BJ (cell line): ENCODE data around the gene LZTS2. TPM values are rescaled to one million over a fixed set of nuclear protein-coding genes. Genes with fewer than 3 reads are reported as not detected.
A peak's percentile ranks its signal among the peaks of the same experiment; 100 is the strongest.

Experiments
- CTCF ChIA-PET: fragments of 350-600 bp; formaldehyde crosslinking; extraction: SDS; loops from one replicate; lab custom pipeline; 2021; ENCODE audit warnings: antibody characterized with exemption, inconsistent platforms; lab: Yijun Ruan, JAX
- POLR2A ChIA-PET: fragments of 300-600 bp; sonication (Branson Sonifier 250); formaldehyde crosslinking; extraction: SDS; loops from one replicate; lab custom pipeline; 2021; ENCODE audit warnings: antibody characterized with exemption; lab: Charles Lee
- DNase-seq: peaks from one replicate; pipeline ENCODE4 v3.0.0-alpha.2; 2011; ENCODE audit warnings: low read depth
- H3K27me3 ChIP-seq: 2 replicates; pipeline ENCODE4 v1.6.0; 2011; ENCODE audit warnings: low read length; ENCODE audit not compliant: control insufficient read depth, insufficient read depth
- H3K36me3 ChIP-seq: 2 replicates; pipeline ENCODE4 v1.5.1; 2011; ENCODE audit warnings: low read length; ENCODE audit not compliant: control insufficient read depth, insufficient read depth
- H3K4me3 ChIP-seq: 2 replicates; pipeline ENCODE4 v1.5.1; 2011; ENCODE audit warnings: low read depth, mild to moderate bottlenecking, control low read depth, low read length
- polyA plus RNA-seq: library from polyadenylated mRNA; depleted of rRNA; stranded (reverse); fragments of >200 nt; gene quantifications from 2 replicates; pipeline ENCODE4 v1.2.3, GENCODE V29; 2011
- TF ChIP-seq, protein P1 (sequence below): IDR thresholded peaks from 2 replicates; pipeline ENCODE4 v1.5.1; 2011; ENCODE audit warnings: low read depth, mild to moderate bottlenecking, control low read depth, inconsistent platforms, low read length, moderate library complexity; ENCODE audit not compliant: insufficient read depth

LZTS2 gene
- polyA plus RNA-seq, 1 experiment: 81.5 TPM

DNA sequence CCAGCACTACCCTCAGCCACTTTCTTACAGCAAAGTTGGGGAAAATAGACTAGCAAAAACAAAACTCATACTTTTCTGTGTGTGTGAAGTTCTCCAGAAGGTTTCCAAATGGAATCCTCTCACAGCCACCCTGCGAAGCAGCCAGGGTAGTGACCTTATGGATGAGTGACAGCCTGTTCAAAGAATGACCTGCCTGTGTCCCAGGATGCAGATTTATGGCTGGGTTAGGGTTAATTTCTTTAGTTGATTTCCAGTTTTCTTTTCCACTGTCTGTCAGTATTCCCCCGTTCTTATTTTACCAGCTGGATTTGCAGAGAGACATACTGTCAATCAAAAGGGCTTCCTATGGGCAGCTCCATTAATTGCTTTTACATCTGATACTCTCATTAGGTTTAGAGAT is 32.7 kb upstream of the LZTS2 start:
- DNase-seq: no peak
- Histone ChIP-seq H3K4me3 (no peak overlapping the region), H3K36me3 (0 out of 2 replicates have a peak, but pooled peaks cover 2% of the 10 kb centered on the region), H3K27me3 (no peaks in the 10 kb centered on the region)
- POLR2A ChIA-PET: no interaction called here
- CTCF ChIA-PET: interaction anchor here (1.0 to 4.2 kb wide), 4 partner anchors 19 to 48 kb away, joined by 3 to 22 read pairs (median 6); no protein-coding TSS in a partner anchor
- TF ChIP-seq, protein P1, sequence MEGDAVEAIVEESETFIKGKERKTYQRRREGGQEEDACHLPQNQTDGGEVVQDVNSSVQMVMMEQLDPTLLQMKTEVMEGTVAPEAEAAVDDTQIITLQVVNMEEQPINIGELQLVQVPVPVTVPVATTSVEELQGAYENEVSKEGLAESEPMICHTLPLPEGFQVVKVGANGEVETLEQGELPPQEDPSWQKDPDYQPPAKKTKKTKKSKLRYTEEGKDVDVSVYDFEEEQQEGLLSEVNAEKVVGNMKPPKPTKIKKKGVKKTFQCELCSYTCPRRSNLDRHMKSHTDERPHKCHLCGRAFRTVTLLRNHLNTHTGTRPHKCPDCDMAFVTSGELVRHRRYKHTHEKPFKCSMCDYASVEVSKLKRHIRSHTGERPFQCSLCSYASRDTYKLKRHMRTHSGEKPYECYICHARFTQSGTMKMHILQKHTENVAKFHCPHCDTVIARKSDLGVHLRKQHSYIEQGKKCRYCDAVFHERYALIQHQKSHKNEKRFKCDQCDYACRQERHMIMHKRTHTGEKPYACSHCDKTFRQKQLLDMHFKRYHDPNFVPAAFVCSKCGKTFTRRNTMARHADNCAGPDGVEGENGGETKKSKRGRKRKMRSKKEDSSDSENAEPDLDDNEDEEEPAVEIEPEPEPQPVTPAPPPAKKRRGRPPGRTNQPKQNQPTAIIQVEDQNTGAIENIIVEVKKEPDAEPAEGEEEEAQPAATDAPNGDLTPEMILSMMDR: no peak

DNA sequence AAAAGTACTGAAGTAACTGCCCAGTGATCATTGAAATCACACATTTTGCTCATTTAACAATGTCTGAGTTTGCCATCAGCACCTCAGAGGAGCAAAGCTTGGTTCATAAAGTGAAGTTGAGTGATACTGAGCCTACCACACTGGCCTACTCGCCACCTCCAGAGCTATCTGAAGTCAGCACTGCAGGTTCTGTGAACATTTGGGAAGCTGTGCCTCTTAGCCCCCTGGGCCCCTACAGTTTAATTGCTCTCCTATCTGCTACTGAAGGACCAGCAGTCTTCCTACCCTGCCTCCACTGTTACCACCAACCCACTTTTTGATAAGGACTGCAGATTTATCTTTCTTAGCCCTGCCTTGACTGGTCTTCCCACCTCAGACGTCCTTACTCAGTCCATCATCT is 32.3 kb upstream of the LZTS2 start:
- Histone ChIP-seq H3K36me3 (0 out of 2 replicates have a peak, but pooled peaks cover 2% of the 10 kb centered on the region), H3K27me3 (no peaks in the 10 kb centered on the region), H3K4me3 (no peak overlapping the region)
- TF ChIP-seq, protein P1: no peak
- DNase-seq: no peak
- ChIA-PET CTCF (interaction anchor here (1.0 to 4.2 kb wide), 4 partner anchors 20 to 48 kb away, joined by 3 to 22 read pairs (median 6); no protein-coding TSS in a partner anchor), POLR2A (no interaction called here)

DNA sequence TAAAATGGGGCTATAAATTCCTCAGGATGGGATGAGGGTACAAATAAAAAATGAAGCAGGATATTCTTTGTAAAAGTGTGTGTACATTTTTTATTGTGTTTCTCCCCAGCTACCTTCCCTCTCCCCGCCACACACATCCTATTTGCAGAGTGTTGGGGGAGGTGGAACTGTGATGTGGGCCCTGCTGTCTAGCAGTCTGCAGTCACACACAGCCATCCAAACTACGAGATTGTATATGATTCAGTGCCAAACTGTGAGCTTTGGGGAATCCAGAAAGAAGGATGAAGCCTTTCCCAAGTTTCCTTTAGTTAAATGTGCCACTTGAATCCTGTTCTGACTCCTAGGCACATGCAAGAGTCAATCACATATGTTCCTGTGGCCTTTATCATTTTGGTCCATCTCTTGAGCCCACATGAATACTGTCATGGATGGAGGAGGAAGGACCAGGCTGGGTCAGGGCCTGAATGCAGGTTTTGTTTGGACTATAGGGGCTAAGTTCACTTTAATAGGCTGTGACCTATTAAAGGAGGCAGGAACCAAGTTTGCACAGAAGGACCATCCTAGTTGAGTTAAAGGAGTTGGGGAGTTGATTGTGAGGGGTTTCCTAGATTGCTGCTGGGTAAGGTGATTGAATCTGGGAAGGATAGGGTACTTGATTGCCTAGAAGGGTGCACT is 31.4 kb upstream of the LZTS2 start:
- 0 out of 2 replicates have a peak, but pooled peaks cover 2% of the 10 kb centered on the region for H3K36me3 ChIP-seq
- TF ChIP-seq, protein P1: no peak
- ChIA-PET POLR2A (no interaction called here), CTCF (interaction anchor here (0.6 to 4.2 kb wide), 13 partner anchors 11 to 1467 kb away, joined by 3 to 22 read pairs (median 4); no protein-coding TSS in a partner anchor)
- H3K4me3 ChIP-seq: no peak overlapping the region; the same call in 1 of the 2 replicates
- no peaks in the 10 kb centered on the region for H3K27me3 ChIP-seq
- DNase-seq: no peak

DNA sequence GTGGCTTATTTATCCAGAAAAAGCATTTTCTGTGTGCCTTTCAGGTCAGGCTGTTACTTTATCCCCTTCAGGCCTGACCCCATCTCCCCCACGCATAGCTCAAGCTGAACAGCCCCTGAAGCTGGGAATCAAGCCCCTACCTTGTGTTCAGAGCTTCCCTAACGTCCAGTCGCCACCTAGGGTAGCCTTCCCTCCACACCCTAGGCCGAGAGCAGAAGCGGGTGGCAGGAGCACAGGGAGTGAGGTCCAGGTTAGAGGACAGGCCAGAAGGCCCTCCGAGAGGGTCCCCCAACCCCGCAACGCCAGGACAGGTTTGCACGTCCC is 30.8 kb upstream of the LZTS2 start:
- peak overlapping the region; percentile 67 for H3K4me3 ChIP-seq
- no peak for DNase-seq
- TF ChIP-seq, protein P1: no peak
- no peaks in the 10 kb centered on the region for H3K27me3 ChIP-seq
- 0 out of 2 replicates have a peak, but pooled peaks cover 2% of the 10 kb centered on the region for H3K36me3 ChIP-seq
- ChIA-PET CTCF (interaction anchor here (0.6 to 2.4 kb wide), 14 partner anchors 11 to 1466 kb away, joined by 3 to 12 read pairs (median 4); no protein-coding TSS in a partner anchor), POLR2A (no interaction called here)

DNA sequence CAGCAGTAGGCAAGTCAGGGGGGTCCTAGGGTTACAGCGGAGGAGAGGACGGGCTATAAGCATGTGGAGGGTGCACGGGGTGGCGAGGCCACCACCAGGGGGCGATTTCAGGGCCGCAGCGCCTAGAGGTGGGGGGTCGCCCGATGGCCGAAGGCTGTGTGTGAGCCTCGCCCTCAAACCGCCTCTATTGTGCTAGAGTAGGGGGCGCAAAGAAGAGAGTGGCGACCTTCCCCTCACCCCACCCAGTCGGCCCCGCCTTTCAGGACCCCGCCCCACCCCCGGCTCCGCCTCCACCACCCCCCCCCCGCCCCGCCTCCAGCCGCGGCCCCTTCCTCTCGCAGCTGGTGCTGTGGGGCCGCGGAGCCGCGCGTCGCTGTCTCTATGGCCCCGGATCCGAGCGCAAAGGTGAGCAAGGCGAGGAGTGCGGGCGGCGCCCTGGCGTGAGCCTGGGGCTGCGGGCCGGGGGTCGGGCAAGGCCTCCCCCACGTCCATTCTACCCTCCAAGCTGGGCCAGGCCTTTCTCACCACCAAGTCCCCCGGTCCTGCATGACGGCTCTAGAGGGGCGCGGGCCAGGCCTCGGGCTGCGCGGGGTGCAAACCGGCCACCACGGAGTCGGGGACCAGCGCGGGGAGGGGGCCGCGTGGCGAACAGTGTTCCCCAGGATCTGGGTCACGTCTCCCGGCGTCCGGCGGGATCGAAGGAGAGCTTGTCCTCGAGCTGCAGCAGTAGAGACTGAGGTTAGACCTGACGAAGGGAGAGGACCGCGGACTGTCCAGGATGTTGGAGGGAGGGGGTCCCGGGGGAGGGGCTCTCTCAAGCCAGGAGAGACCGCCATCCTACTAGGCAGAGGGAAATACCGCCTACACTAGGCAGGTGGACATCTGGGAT is 30.2 kb upstream of the LZTS2 start, which contains the start of gene SEMA4G:
Gene SEMA4G, plus strand, starts transcription at position 318 of the 889 bp plus-strand sequence. CDS start 3,409 bp downstream, outside the sequence.
- no peak for DNase-seq
- CTCF ChIA-PET: interaction anchor here (0.9 to 2.4 kb wide), 12 partner anchors 12 to 47 kb away, joined by 3 to 12 read pairs (median 4); no protein-coding TSS in a partner anchor
- TF ChIP-seq, protein P1: peak; percentile 92
- POLR2A ChIA-PET: no interaction called here
- no peaks in the 10 kb centered on the region for H3K27me3 ChIP-seq
- H3K36me3 ChIP-seq: 0 out of 2 replicates have a peak, but pooled peaks cover 2% of the 10 kb centered on the region
- peak within 1 kb of the TSS; percentile 67 for H3K4me3 ChIP-seq
